ENCODE results near the gene GMDS. TPM values are rescaled to one million over a fixed set of nuclear protein-coding genes. Genes with fewer than 3 reads are reported as not detected.

Gene GMDS
- total and polyA plus RNA-seq, 2 experiments from 2014 or later = 30.1 to 36.5 TPM

GRCh38 chr6:1837826-1838225, 407.6 kb downstream of the GMDS start:
- no peak overlapping the region for H2AFZ ChIP-seq
- H3K36me3 Mint-ChIP-seq (ENCODE audit: low read depth) = no peaks in the 10 kb centered on the region
- peak; percentile 19; the same call in 1 of the 3 replicates for ATAC-seq
- peak overlapping the region; percentile 52 for H3K27ac ChIP-seq (ENCODE audit: low read depth)
- H3K9me2 ChIP-seq (ENCODE audit: insufficient read depth) = no peaks in the 10 kb centered on the region
- no peaks in the 10 kb centered on the region for H3K27me3 ChIP-seq (ENCODE audit: insufficient read depth)
- peaks cover 50% of the 10 kb centered on the region for H3K4me1 Mint-ChIP-seq
- H3K79me2 ChIP-seq (replicated peaks; ENCODE audit: insufficient read depth) = no peaks in the 10 kb centered on the region
- H3K36me3 ChIP-seq (ENCODE audit: insufficient read depth) = no peaks in the 10 kb centered on the region
- no peaks in the 10 kb centered on the region for H4K20me1 ChIP-seq (replicated peaks; ENCODE audit: insufficient read depth)
- peaks cover 60% of the 10 kb centered on the region for H3K4me1 ChIP-seq (ENCODE audit: insufficient read depth)
- TF ChIP-seq CREB1 (CRISPR knock-in tag; IDR thresholded peaks at IDR 0.05; ENCODE audit: low read depth) (no peak), NANOG (IDR thresholded peaks at IDR 0.05; ENCODE audit: borderline replicate concordance) (no peak), JUNB (IDR thresholded peaks at IDR 0.05; ENCODE audit: unreplicated experiment) (no peak), STAT1 (IDR thresholded peaks at IDR 0.05; ENCODE audit: unreplicated experiment) (no peak), EZH2 (IDR thresholded peaks at IDR 0.05; ENCODE audit: low read depth, unreplicated experiment) (no peak), POLR2AphosphoS5 (IDR thresholded peaks at IDR 0.05; ENCODE audit: low read depth) (no peak), ZNF114 (CRISPR knock-in tag; IDR thresholded peaks at IDR 0.05) (no peak), EZH2phosphoT487 (IDR thresholded peaks at IDR 0.05; ENCODE audit: unreplicated experiment) (no peak), ZNF331 (CRISPR knock-in tag; IDR thresholded peaks at IDR 0.05; ENCODE audit: low read depth) (no peak)
- TF ChIP-seq, protein P1, sequence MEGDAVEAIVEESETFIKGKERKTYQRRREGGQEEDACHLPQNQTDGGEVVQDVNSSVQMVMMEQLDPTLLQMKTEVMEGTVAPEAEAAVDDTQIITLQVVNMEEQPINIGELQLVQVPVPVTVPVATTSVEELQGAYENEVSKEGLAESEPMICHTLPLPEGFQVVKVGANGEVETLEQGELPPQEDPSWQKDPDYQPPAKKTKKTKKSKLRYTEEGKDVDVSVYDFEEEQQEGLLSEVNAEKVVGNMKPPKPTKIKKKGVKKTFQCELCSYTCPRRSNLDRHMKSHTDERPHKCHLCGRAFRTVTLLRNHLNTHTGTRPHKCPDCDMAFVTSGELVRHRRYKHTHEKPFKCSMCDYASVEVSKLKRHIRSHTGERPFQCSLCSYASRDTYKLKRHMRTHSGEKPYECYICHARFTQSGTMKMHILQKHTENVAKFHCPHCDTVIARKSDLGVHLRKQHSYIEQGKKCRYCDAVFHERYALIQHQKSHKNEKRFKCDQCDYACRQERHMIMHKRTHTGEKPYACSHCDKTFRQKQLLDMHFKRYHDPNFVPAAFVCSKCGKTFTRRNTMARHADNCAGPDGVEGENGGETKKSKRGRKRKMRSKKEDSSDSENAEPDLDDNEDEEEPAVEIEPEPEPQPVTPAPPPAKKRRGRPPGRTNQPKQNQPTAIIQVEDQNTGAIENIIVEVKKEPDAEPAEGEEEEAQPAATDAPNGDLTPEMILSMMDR (conservative IDR thresholded peaks at IDR 0.05; ENCODE audit: low read depth in 2 of 2) = no peak
- TF ChIP-seq, protein P2, sequence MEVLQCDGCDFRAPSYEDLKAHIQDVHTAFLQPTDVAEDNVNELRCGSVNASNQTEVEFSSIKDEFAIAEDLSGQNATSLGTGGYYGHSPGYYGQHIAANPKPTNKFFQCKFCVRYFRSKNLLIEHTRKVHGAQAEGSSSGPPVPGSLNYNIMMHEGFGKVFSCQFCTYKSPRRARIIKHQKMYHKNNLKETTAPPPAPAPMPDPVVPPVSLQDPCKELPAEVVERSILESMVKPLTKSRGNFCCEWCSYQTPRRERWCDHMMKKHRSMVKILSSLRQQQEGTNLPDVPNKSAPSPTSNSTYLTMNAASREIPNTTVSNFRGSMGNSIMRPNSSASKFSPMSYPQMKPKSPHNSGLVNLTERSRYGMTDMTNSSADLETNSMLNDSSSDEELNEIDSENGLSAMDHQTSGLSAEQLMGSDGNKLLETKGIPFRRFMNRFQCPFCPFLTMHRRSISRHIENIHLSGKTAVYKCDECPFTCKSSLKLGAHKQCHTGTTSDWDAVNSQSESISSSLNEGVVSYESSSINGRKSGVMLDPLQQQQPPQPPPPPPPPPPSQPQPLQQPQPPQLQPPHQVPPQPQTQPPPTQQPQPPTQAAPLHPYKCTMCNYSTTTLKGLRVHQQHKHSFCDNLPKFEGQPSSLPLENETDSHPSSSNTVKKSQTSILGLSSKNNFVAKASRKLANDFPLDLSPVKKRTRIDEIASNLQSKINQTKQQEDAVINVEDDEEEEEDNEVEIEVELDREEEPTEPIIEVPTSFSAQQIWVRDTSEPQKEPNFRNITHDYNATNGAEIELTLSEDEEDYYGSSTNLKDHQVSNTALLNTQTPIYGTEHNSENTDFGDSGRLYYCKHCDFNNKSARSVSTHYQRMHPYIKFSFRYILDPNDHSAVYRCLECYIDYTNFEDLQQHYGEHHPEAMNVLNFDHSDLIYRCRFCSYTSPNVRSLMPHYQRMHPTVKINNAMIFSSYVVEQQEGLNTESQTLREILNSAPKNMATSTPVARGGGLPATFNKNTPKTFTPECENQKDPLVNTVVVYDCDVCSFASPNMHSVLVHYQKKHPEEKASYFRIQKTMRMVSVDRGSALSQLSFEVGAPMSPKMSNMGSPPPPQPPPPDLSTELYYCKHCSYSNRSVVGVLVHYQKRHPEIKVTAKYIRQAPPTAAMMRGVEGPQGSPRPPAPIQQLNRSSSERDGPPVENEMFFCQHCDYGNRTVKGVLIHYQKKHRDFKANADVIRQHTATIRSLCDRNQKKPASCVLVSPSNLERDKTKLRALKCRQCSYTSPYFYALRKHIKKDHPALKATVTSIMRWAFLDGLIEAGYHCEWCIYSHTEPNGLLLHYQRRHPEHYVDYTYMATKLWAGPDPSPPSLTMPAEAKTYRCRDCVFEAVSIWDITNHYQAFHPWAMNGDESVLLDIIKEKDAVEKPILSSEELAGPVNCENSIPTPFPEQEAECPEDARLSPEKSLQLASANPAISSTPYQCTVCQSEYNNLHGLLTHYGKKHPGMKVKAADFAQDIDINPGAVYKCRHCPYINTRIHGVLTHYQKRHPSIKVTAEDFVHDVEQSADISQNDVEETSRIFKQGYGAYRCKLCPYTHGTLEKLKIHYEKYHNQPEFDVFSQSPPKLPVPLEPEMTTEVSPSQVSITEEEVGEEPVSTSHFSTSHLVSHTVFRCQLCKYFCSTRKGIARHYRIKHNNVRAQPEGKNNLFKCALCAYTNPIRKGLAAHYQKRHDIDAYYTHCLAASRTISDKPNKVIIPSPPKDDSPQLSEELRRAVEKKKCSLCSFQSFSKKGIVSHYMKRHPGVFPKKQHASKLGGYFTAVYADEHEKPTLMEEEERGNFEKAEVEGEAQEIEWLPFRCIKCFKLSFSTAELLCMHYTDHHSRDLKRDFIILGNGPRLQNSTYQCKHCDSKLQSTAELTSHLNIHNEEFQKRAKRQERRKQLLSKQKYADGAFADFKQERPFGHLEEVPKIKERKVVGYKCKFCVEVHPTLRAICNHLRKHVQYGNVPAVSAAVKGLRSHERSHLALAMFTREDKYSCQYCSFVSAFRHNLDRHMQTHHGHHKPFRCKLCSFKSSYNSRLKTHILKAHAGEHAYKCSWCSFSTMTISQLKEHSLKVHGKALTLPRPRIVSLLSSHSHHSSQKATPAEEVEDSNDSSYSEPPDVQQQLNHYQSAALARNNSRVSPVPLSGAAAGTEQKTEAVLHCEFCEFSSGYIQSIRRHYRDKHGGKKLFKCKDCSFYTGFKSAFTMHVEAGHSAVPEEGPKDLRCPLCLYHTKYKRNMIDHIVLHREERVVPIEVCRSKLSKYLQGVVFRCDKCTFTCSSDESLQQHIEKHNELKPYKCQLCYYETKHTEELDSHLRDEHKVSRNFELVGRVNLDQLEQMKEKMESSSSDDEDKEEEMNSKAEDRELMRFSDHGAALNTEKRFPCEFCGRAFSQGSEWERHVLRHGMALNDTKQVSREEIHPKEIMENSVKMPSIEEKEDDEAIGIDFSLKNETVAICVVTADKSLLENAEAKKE (CRISPR knock-in tag; IDR thresholded peaks at IDR 0.05) = no peak
- TF ChIP-seq, protein P3, sequence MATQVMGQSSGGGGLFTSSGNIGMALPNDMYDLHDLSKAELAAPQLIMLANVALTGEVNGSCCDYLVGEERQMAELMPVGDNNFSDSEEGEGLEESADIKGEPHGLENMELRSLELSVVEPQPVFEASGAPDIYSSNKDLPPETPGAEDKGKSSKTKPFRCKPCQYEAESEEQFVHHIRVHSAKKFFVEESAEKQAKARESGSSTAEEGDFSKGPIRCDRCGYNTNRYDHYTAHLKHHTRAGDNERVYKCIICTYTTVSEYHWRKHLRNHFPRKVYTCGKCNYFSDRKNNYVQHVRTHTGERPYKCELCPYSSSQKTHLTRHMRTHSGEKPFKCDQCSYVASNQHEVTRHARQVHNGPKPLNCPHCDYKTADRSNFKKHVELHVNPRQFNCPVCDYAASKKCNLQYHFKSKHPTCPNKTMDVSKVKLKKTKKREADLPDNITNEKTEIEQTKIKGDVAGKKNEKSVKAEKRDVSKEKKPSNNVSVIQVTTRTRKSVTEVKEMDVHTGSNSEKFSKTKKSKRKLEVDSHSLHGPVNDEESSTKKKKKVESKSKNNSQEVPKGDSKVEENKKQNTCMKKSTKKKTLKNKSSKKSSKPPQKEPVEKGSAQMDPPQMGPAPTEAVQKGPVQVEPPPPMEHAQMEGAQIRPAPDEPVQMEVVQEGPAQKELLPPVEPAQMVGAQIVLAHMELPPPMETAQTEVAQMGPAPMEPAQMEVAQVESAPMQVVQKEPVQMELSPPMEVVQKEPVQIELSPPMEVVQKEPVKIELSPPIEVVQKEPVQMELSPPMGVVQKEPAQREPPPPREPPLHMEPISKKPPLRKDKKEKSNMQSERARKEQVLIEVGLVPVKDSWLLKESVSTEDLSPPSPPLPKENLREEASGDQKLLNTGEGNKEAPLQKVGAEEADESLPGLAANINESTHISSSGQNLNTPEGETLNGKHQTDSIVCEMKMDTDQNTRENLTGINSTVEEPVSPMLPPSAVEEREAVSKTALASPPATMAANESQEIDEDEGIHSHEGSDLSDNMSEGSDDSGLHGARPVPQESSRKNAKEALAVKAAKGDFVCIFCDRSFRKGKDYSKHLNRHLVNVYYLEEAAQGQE (IDR thresholded peaks at IDR 0.05; ENCODE audit: unreplicated experiment) = no peak
- no peak overlapping the region for H3K4me3 ChIP-seq
- no peaks in the 10 kb centered on the region for H3F3A ChIP-seq (replicated peaks; ENCODE audit: low read depth)
- no peaks in the 10 kb centered on the region for H3K9me3 Mint-ChIP-seq
- H3K4me2 ChIP-seq = peak overlapping the region; percentile 28; the same call in 1 of the 2 replicates
- H3K27ac Mint-ChIP-seq = peak overlapping the region; percentile 93
- H3K4me3 Mint-ChIP-seq = peak overlapping the region; percentile 41; the same call in 2 of the 3 replicates
- peaks cover 4% of the 10 kb centered on the region for H3K27me3 Mint-ChIP-seq (ENCODE audit: insufficient read depth, low read depth, poor library complexity)
- DNase-seq (ENCODE audit: low spot score) = peak; percentile 50
